Nucleus accumbens (tissue), 56 donors: ENCODE results near the gene SCNN1G.
"Not testable (repeated sequence)": the region's sequence is repeated elsewhere in the genome, so short reads cannot be mapped to it uniquely, and the experiment has no call there.

Experiments
- DNase-seq, 56 donors: peaks; one replicate each; lab custom pipeline; 2025; lab: John Stamatoyannopoulos, UW

Gene SCNN1G

DNA sequence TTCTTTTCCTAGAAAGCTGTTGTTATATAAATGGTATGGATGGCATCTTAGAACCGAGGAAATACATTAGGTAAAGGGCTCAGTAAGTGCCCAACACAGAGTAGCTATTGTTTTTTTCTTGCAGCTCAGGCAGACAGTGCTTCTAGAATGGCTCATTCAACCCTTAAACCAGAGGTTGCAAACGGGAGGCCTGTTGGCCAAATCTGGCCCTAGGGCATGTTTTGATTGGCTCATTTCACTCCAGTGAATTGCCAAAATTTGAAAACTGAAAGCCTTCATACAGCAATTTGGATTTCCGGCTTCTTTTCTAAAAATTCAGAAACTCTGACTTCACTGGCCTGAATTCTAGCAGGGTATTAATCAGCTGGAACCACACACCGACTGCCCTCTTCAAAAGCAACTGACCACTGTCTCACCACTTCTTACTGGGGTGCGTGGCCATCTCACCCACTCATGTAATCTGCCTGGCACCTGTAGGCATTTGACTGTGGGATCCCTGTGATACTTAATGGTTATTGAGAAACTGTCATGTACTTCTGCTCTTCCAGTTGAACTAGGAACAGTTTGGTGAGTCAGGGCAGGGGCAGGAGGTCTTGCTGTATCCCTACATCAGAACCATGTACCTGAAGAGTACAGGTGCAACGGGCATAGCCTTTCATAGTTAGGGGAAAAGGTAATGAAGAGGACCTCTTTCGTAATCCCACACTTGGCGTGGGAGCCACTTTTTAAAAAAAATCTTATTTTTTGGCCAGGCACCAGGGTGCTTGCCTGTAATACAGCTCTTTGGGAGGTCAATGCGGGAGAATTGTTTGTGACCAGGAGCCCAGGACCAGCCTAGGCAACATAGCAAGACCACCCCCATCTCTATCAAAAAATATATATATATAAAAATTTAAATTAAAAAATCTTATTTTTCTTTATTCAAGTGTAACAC, 66.0 kb downstream of the SCNN1G start:
- DNase-seq = no peak

DNA sequence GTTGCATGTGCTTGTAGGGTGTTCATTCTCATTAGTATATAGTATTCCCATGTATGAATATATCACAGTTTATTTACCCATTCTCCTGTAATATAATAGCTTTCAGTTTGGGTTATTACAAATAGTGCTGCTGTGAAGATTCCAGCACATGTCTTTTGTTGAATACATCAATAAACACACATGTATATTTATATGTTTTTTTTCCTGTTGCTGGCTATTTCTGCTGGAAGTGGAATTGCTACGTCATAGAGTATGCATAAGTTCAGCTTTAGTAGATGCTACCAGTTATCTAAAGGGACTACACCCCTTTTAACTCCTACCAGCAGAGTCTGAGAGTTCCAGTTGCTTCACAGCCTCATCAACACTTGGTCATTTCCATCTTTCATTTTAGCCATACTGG, 67.3 kb downstream of the SCNN1G start:
- no peak for DNase-seq

DNA sequence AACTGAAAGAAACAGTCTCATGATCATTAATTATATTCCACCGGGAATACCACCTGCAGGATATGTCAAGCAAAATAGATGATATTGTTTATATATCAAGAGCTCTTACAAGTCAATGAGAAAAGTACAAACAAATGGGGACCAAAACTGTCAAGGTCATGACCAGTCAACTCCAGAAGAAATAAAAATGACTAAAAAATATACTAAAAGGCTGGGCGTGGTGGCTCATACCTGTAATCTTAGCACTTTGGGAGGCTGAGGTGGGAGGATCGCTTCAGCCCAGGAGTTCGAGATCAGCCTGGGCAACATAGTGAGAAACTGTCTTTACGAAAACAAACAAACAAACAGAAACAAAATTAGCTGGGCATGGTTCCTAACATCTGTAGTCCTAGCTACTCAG, 69.8 kb downstream of the SCNN1G start:
- no peak for DNase-seq

DNA sequence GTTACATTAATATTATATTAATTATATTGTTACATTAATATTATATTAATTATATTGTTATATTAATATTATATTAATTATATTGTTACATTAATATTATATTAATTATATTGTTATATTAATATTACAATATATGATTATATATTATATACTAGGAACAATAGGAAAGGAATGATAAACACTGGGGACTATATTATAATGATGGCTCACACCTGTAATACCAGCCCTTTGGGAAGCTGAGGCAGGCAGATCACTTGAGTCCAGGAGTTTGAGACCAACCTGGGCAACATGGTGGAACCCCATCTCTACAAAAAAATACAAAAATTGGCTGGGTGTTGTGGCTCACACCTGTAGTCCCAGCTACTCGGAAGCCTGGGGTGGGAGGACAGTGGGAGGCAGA, 71.1 kb downstream of the SCNN1G start:
- DNase-seq = not testable (repeated sequence)

DNA sequence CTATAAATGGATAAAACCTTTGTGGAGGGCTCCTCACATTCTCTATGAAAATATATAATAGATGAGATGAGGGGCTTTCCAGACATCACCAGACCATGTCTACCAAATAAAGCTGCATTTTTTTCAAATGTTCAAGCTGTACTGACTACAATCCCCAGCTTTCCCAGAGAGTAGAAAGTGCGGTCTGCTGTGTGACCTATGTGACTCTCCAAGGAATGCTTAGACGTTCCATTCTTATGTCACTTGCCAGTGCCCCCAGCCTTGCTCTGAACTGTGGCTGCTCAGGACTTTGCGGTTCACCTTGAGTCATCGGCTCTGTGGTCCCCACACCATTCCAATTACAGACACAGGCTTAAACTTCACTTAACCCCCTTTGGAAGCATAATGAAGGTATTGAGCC, 71.8 kb downstream of the SCNN1G start:
- DNase-seq = no peak

DNA sequence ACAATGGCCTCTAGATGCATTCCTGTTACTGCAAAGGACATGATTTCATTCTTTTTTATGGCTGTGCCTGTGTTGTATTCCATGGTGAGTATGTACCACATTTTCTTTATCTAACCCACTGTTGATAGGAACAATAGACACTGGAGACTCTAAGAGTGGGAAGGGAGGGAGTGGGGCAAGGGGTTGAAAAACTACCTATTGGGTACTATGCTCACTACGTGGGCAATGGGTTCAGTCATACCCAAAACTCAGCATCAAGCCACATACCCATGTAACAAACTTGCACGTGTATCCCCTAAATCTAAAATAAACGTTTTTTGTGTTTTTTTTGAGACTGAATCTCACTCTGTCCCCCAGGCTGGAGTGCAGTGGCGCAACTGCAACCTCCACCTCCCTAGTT, 72.5 kb downstream of the SCNN1G start:
- no peak for DNase-seq

DNA sequence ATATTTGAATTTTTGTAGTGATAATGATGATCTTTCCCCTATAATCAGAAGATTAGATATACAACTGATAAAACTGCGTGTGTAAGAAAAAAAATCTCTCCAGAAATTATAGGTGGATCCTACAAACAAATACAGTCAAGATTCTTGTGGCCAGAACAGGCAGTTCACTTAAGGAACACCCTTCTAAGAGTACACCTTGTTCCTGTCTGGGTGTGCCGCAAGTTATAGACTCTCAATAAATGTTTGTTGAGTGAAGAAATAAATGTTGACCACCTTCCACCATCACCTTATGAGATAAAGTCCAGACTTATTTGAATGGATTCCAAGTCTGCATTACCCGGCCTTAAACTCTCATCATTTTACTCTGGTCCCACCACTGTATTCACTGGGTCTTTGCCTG, 73.9 kb downstream of the SCNN1G start:
- DNase-seq = no peak

DNA sequence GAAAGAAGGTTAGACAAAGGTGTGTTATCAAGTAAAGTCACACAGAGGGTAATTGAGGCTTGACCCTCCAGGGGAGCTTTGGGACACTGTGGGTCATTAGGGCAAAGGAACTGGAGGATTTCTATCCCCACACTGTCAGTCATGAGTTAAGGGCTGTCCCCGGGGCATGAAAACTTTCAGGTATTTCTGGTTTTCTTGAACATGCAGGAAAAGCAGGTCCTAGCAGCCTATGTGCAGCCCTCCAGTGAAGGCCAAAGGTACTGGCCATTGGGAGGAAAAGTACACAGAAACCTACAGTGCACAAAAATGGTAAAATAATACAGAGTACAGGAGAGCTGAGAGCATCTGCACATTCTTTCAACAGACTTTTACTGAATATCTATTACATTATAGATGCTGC, 75.1 kb downstream of the SCNN1G start:
- DNase-seq = no peak

DNA sequence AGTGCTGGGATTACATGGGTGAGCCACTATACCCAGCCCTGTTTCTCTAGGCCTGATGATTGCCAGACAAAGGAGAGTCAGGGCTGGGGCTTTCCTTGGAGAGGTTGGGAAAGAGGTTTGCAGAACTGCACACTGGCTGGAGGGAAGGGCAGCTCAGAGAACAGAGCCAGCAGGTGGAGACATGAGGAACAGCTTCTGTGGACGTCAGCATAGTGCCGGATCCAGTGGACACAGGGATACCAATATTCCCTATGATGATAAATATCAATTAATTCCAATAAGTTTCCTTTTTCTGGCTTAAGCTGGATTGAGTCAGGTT, 76.3 kb downstream of the SCNN1G start:
- no peak for DNase-seq
